Loucy (cell line): ENCODE data around the gene PCED1B.

Experiments used
- H2AFZ ChIP-seq: fragments of 200-600 bp; sonication (generic); 2 replicates; pipeline ENCODE4 v1.6.0; 2016; ENCODE audit warnings: antibody characterized with exemption, mild to moderate bottlenecking, low read length, moderate library complexity
- H3F3A ChIP-seq: fragments of 200-600 bp; 2 replicates; pipeline ENCODE4 v1.6.0; 2016; ENCODE audit warnings: antibody characterized with exemption, low read depth, mild to moderate bottlenecking
- H3K27me3 ChIP-seq: fragments of 200-600 bp; sonication (generic); 2 replicates; pipeline ENCODE4 v1.6.1; 2014; ENCODE audit warnings: low read length, mild to moderate bottlenecking; ENCODE audit not compliant: insufficient read depth, poor library complexity, severe bottlenecking
- H3K36me3 ChIP-seq: fragments of 200-600 bp; sonication (generic); 2 replicates; pipeline ENCODE4 v1.6.1; 2016; ENCODE audit warnings: low read length; ENCODE audit not compliant: insufficient read depth
- H3K4me1 ChIP-seq: fragments of 200-600 bp; sonication (generic); 2 replicates; pipeline ENCODE4 v1.5.1; 2014; ENCODE audit warnings: low read length, mild to moderate bottlenecking; ENCODE audit not compliant: insufficient read depth, poor library complexity, severe bottlenecking
- H3K4me2 ChIP-seq: fragments of 200-600 bp; sonication (generic); 2 replicates; pipeline ENCODE4 v1.6.0; 2014; ENCODE audit warnings: antibody characterized with exemption, low read length, low read depth, mild to moderate bottlenecking; ENCODE audit not compliant: poor library complexity, severe bottlenecking
- H3K4me3 ChIP-seq: fragments of 200-600 bp; sonication (generic); 2 replicates; pipeline ENCODE4 v1.5.1; 2014; ENCODE audit warnings: low read length, mild to moderate bottlenecking, mixed read lengths; ENCODE audit not compliant: poor library complexity, severe bottlenecking
- H3K79me2 ChIP-seq: fragments of 200-600 bp; sonication (generic); 2 replicates; pipeline ENCODE4 v1.6.1; 2014; ENCODE audit warnings: low read length; ENCODE audit not compliant: insufficient read depth
- H3K9ac ChIP-seq: fragments of 200-600 bp; sonication (generic); 2 replicates; pipeline ENCODE4 v1.6.0; 2014; ENCODE audit warnings: mild to moderate bottlenecking, low read depth, low read length, moderate library complexity; ENCODE audit not compliant: poor library complexity, severe bottlenecking
- H3K9me2 ChIP-seq: fragments of 200-600 bp; sonication (generic); replicated peaks from 2 replicates; pipeline ENCODE4 v1.6.1; 2016; ENCODE audit warnings: low read depth, low read length, mixed read lengths
- H3K9me3 ChIP-seq: fragments of 200-600 bp; sonication (generic); 2 replicates; pipeline ENCODE4 v1.6.1; 2014; ENCODE audit warnings: mild to moderate bottlenecking, antibody characterized with exemption, low read length, low read depth; ENCODE audit not compliant: insufficient read depth
- H4K20me1 ChIP-seq: fragments of 200-600 bp; sonication (generic); 2 replicates; pipeline ENCODE4 v1.6.0; 2014; ENCODE audit warnings: antibody characterized with exemption, low read length, mild to moderate bottlenecking; ENCODE audit not compliant: insufficient read depth, poor library complexity, severe bottlenecking
- EZH2phosphoT487 ChIP-seq: fragments of 200-600 bp; IDR thresholded peaks from 2 replicates; pipeline ENCODE4 v1.6.1; 2018; ENCODE audit warnings: antibody characterized with exemption, mild to moderate bottlenecking, moderate library complexity, borderline replicate concordance
- TF ChIP-seq, protein P1 (sequence below): fragments of 200-600 bp; sonication (generic); conservative IDR thresholded peaks from 2 replicates; pipeline ENCODE4 v1.5.1; 2014; ENCODE audit warnings: mild to moderate bottlenecking, antibody characterized with exemption, low read length

PCED1B gene

DNA sequence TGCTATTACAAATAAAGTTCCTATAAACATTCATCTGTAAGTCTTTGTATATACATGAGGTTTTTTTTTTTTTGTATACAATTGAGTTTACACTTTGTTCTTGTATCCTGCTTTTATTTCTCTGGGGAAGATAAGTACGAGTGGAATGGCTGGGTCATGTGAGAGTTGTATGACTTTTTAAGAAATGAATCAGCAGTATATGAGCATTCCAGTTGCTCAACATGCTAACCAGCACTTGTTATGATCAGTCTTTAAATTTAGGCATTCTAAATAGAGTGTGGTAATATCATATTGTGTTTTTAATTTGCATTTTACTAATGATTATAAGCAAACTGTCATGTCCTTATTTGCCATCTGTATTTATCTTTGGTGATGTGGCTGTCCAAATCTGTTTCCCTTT is 45.0 kb downstream of the PCED1B start:
- no peaks in the 10 kb centered on the region for H3K9me3 ChIP-seq
- peaks cover 6% of the 10 kb centered on the region for H3K4me1 ChIP-seq
- H3F3A ChIP-seq = no peaks in the 10 kb centered on the region
- no peak overlapping the region for H2AFZ ChIP-seq
- H3K79me2 ChIP-seq = no peaks in the 10 kb centered on the region
- H3K9ac ChIP-seq = no peak overlapping the region
- H3K4me2 ChIP-seq = no peak overlapping the region
- TF ChIP-seq EZH2phosphoT487 = no peak
- TF ChIP-seq, protein P1, sequence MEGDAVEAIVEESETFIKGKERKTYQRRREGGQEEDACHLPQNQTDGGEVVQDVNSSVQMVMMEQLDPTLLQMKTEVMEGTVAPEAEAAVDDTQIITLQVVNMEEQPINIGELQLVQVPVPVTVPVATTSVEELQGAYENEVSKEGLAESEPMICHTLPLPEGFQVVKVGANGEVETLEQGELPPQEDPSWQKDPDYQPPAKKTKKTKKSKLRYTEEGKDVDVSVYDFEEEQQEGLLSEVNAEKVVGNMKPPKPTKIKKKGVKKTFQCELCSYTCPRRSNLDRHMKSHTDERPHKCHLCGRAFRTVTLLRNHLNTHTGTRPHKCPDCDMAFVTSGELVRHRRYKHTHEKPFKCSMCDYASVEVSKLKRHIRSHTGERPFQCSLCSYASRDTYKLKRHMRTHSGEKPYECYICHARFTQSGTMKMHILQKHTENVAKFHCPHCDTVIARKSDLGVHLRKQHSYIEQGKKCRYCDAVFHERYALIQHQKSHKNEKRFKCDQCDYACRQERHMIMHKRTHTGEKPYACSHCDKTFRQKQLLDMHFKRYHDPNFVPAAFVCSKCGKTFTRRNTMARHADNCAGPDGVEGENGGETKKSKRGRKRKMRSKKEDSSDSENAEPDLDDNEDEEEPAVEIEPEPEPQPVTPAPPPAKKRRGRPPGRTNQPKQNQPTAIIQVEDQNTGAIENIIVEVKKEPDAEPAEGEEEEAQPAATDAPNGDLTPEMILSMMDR = no peak
- no peaks in the 10 kb centered on the region for H4K20me1 ChIP-seq
- no peaks in the 10 kb centered on the region for H3K9me2 ChIP-seq
- H3K36me3 ChIP-seq = no peaks in the 10 kb centered on the region
- H3K27me3 ChIP-seq = no peaks in the 10 kb centered on the region
- no peak overlapping the region for H3K4me3 ChIP-seq

DNA sequence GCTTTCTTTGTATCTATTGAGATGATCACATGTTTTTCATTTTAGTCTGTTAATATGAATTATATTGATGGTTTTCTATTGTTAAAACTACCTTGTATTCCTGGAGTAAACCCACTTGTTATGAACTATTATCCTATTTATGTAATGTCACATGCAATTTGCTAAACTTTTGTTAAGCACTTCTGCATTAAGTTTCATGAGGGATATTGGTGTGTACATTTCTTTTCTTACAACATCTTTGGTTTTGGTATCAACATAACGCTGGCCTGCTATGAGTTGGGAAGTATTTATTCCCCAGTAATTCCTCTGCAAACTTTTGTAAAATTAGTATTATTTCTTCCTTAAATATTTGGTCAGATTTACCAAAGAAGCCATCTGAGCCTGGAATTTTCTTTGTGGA is 46.8 kb downstream of the PCED1B start:
- H3K27me3 ChIP-seq = no peaks in the 10 kb centered on the region
- TF ChIP-seq, protein P1 = no peak
- H4K20me1 ChIP-seq = no peaks in the 10 kb centered on the region
- H3K9ac ChIP-seq = no peak overlapping the region
- no peak overlapping the region for H3K4me2 ChIP-seq
- H3K36me3 ChIP-seq = no peaks in the 10 kb centered on the region
- no peaks in the 10 kb centered on the region for H3K9me3 ChIP-seq
- H2AFZ ChIP-seq = no peak overlapping the region
- H3K79me2 ChIP-seq = no peaks in the 10 kb centered on the region
- H3K9me2 ChIP-seq = no peaks in the 10 kb centered on the region
- peaks cover 2% of the 10 kb centered on the region for H3K4me1 ChIP-seq
- no peak overlapping the region for H3K4me3 ChIP-seq
- H3F3A ChIP-seq = no peaks in the 10 kb centered on the region

DNA sequence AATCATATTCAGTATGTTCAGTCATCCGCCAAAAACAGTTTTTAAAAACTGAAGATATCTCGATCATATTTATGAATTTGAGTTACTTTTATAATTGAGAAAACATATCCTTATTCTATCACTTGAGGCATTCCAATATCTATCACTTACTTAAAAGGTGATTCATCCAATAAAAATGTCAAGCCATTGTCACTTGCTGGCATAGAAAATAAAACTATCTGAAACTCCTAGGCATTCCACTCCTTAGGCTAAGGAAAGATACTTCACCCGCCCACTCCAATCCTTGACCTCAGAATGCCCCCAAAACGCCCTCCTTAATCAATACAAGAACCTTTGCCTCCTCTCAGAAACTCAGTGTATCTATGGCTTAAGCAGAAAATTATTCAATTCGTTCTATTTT is 51.6 kb downstream of the PCED1B start:
- Histone ChIP-seq H3K4me3 (no peak overlapping the region), H3K4me1 (no peaks in the 10 kb centered on the region), H3F3A (no peaks in the 10 kb centered on the region), H3K27me3 (no peaks in the 10 kb centered on the region), H2AFZ (no peak overlapping the region), H3K79me2 (no peaks in the 10 kb centered on the region), H4K20me1 (no peaks in the 10 kb centered on the region), H3K9ac (no peak overlapping the region), H3K9me2 (no peaks in the 10 kb centered on the region), H3K4me2 (no peak overlapping the region), H3K9me3 (no peaks in the 10 kb centered on the region), H3K36me3 (no peaks in the 10 kb centered on the region)
- no peak for TF ChIP-seq EZH2phosphoT487
- TF ChIP-seq, protein P1 = no peak
